SH-SY5Y (cell line): ENCODE data around the gene DHRS9.

Source experiments
- GATA2 ChIP-seq: IDR thresholded peaks from 2 replicates; pipeline ENCODE4 v1.6.1; 2011; ENCODE audit warnings: mild to moderate bottlenecking, low read depth, low read length
- GATA3 ChIP-seq: IDR thresholded peaks from 2 replicates; pipeline ENCODE4 v1.6.1; 2011; ENCODE audit warnings: low read depth, mild to moderate bottlenecking, low read length, moderate library complexity

DNA sequence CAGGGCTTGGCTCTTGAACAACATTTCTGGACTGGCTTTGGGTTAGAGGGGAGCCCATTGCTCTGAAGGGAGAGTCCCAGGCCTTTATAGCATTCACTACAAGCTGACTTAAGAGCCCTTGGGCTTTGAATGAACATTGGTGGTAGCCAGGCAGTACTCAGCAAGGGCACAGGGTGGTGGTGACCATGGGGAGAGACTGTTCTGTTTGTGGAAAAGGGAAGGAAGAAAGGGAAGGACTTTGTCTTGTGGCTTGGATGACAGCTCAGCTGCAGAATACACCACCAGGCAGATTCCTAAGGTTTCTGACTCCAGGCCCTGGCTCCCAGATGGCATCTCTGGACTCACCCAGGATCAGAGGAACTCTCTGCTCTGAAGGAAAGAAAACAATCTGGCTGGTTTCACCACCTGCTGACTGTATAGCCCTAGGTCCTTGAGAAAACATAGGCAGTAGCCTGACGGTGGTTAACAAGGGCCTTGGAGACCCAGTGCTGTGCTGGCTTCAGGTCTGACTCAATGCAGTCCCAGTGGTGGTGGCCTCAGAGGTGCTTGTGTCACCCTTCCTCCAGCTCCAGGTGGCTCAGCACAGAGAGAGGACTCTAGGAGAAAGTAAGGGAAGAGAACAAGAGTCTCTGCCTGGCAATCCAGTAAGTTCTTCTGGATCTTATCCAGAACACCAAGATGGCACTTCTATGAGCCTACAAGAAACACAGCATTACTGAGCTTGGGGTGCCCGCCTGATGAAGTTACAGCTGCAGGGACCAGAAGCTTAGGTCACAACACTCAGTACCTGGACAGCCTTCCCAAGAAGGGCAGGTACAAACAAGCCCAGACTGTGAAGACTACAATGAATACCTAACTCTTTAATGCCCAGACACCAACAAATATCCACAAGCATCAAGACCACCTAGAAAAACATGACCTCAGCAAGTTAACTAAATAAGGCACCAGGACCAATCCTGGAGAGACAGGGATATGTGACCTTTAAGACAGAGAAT, 21.8 kb upstream of the DHRS9 start:
- TF ChIP-seq GATA3 = no peak
- no peak for TF ChIP-seq GATA2
